VCaP (cell line): ENCODE data around the gene GPR146.

Experiments used
- H3K27ac ChIP-seq: fragments of 450-650 bp; 2 replicates; pipeline ENCODE4 v1.5.1; 2017
- TF ChIP-seq, protein P1 (sequence below): fragments of 450-650 bp; conservative IDR thresholded peaks from 2 replicates; pipeline ENCODE4 v1.5.1; 2017; ENCODE audit warnings: mild to moderate bottlenecking, moderate library complexity

Gene GPR146

DNA sequence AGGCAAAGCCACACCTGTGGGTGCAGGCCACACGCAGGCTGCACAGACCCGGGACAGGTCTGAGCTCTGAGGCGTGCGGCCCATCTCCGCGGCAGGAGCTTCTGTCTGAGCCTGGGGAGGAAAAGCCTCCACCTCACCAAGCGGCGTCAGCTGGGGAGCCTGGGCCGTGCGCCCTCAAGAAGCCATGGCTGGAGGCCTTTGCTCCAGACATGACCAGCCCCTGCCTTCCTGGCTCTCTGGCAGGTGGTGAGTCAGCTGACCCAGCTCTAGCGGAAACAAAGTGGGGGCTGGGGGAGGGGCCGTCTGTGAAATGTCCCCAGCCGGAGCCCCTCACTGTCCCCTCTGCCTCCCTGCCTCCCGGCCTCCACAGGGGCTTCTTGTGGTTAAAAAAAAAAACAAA lies 56.0 kb downstream of the GPR146 start:
- TF ChIP-seq, protein P1, sequence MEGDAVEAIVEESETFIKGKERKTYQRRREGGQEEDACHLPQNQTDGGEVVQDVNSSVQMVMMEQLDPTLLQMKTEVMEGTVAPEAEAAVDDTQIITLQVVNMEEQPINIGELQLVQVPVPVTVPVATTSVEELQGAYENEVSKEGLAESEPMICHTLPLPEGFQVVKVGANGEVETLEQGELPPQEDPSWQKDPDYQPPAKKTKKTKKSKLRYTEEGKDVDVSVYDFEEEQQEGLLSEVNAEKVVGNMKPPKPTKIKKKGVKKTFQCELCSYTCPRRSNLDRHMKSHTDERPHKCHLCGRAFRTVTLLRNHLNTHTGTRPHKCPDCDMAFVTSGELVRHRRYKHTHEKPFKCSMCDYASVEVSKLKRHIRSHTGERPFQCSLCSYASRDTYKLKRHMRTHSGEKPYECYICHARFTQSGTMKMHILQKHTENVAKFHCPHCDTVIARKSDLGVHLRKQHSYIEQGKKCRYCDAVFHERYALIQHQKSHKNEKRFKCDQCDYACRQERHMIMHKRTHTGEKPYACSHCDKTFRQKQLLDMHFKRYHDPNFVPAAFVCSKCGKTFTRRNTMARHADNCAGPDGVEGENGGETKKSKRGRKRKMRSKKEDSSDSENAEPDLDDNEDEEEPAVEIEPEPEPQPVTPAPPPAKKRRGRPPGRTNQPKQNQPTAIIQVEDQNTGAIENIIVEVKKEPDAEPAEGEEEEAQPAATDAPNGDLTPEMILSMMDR: no peak
- no peak overlapping the region for H3K27ac ChIP-seq

DNA sequence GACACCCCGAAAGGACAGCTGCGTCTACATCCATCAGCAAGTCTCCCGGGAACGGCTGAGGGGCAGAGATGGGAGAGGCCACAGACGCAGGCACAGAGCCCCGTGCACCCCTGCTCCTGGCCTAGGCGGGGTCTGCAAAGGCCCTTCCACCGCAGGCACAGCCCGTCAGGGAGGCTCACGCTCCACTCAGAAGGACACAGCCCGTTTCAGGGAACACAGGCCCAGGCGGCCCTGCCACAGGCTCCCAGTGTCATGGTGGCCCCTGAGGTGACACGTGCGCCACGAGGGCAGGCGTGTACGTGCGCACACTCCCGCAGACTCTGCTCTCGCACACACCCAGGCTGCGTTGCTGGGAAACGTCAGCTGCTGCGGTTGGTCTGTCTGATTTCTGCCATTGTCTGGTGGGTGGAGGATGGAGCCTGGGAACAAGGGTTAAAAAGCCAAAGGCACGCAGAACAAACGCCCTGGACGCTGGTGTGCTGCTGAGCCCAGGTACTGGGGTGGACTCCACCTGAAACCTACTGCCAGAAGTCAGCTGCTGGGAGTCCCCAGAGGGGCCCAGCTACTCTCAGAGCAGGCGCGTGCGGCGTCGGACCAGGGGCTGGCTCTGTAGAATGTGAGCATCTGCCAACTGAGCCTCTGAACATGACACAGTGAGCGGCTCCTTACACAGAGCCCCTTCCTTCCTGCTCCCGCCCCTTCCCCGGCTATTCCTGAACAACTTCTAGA lies 56.7 kb downstream of the GPR146 start:
- TF ChIP-seq, protein P1: no peak
- no peak overlapping the region for H3K27ac ChIP-seq

DNA sequence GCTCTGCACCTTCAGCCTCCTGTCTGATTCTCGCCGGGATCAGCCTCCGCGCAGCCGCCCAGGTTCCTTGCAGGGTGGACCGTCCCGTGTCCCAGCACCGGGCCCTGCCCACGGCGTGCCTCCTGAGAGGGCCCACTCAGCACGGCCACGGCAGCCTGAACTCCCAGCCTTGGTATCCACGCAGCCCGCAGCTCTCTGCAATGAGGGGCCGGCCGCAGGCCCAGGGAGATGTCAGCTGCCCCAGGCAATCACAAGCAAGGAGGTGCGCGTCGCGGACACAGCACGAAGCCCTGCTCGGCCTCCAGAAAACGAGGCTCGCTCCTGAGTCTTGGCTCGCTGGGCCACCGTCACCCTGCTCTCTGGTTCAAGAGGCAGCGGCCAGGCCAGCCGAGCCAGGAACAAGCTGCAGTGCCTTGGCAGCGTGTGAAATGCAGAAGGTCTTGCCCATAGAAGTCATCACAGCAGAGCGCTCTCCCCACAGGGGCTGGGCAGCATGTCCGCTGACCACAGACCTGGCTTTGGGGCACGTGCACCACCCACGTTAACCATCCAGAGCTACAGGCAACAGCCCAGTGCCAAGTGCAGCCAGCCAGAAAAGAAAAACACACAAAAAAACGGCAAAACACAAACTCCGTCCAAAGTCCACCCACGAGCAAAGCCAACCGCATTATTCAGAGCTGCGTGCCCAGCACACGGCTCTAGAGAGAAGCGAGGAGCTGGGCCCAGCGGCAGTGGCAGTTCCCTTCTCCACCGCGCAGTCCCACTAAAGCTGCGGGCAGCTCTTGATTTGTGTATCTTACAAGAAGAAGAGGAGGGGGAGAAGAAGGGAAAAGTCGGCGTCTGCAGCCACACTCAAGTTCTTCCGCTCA lies 57.5 kb downstream of the GPR146 start:
- TF ChIP-seq, protein P1: no peak
- H3K27ac ChIP-seq: no peak overlapping the region

DNA sequence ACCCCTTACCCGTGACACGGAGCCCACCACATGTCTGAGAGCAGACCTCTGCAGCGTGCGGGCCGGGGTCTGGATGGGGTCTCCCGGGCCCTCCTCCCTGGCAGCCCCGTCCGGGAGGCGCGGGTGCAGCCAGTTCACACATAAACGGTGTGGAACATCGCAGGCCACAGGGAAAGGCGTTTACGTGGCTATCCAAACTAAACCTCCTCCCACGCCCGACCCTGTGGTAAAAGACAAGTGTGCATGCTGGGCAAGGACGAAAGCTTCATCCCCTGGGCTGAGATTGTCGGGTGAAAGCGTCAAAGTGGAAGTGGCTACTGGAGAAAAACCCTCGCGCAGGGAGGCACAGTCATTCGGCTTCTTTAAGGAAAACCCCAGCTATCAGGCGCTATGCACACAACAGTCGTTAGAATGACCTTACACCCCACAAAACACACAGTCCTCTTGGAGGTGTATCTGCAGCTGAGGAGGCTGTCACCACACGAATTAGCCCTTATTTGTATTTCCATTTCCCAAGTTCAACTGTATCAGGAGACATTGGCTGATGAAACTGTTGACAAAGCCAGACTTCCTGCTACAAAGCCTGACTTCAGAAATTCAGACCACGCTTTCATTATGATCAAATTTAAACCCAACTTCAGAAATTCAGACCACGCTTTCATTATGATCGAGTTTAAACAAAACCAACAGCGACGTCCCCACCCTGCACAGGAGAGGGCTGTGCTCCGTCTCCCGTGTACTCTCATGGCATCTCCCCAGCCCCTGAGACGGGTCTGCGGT lies 58.9 kb downstream of the GPR146 start:
- TF ChIP-seq, protein P1: no peak
- no peak overlapping the region for H3K27ac ChIP-seq

DNA sequence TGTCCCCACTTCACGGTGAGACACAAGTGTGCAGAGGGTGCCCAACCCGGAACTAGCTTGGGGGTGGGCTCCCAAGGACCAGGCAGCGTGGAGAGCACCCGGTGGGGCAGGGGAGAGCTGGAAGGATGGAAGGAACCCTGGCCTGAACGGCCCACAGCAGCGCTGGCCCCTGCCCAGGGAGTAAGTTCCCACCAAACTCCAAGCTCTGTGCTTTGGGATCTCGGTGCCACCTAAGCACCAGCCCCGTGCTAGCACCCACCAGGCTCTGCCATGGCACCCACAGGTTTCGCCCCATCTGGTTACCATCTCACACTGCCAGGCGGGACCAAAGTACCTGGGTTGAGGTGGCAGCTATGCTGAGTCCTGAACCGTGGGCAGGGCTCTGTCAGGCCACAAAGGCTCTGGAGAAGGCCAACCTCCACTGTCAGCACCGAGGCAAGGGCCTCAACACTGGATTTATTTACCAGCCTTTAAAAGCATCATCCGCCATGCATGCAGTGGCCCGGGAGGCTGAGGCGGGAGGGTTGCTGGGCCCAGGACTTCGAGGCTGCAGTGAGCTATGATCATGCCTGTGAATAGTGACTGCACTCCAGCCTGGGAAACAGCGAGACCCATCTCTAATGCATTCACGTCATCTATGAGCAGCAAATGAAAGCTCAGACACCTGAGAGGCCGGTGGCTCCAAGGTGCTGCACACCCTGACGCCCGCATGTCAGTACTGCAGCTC lies 59.6 kb downstream of the GPR146 start:
- no peak overlapping the region for H3K27ac ChIP-seq
- TF ChIP-seq, protein P1: no peak

DNA sequence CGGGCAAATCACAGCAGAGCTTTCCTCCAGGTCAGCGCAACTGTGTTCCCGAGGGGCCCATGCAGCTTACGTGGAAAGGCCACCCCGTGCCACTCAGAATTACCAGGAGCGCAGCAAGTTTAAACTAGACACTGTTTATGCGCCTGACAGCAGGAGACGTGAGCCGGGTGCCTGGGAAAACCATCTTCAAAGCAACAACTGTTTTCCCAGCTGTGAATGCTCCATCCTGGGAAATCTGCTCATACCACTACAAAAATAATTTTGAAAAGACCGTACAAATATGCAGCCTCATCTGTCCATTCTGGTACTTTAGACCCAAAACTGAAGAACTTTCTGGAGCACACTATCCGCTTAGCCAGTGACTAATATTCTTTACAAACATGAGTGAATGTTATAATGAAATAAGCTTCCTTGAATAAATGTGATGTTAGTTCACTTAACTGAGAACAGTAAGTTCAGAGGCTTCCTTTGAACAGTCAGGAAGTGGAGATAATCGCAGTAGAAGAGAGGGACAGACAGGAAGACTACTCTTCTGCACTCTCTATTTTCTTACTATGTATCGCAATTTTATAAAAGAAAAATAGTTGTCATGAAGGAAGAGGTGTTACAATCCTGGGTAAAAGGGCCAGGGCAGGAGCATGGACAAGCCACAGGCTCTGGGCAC lies 60.3 kb downstream of the GPR146 start:
- TF ChIP-seq, protein P1: no peak
- no peak overlapping the region for H3K27ac ChIP-seq
